ENCODE results near the gene NFE2. TPM values are rescaled to one million over a fixed set of nuclear protein-coding genes. Genes with fewer than 3 reads are reported as not detected.

Gene NFE2
- total and polyA plus RNA-seq, 4 donors = 0.44 to 155 (median 1.2) TPM

DNA sequence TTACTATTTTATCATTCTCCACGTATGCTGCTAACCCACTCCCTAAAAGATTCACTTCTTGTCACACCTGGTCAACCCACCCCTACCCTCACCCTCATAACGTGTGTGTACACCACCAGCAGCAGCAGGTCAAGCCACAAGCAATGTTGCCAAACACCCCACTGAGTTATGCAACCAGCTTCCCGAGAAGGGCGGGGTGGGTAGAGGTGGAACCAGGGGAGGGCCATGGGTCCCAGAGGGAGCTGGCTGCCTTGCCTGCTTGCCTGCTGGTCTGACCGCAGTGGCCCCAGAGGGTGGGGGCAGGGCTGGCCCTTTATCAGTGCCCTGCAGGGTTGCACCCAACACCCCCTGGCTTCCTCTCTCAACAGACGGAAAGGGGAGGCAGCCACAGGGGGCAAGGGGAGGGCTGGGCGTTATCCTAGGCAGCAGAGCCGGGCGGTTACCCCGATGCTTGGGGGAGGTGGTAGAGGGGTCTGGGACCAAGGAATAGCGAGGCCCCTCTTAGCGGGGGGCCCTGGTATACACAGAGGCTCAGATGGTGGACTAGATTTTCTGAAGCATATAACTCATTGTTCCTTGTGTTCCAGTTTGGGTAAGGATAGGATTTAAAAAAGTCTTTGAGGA lies 3.5 kb upstream of the NFE2 start:
- no peak overlapping the region for H3K4me3 ChIP-seq (ENCODE audit: low read depth in 1 of 3, low read length in 3 of 3)
- H3K9me3 ChIP-seq (ENCODE audit: control insufficient read depth in 4 of 4, low read length in 3 of 4) = no peaks in the 10 kb centered on the region
- no peaks in the 10 kb centered on the region for H3K27me3 ChIP-seq (ENCODE audit: control insufficient read depth in 4 of 4, insufficient read depth in 4 of 4, low read length in 3 of 4)
- WGBS = 13% methylated on average over 12 of the region's 12 CpGs
- H3K27ac ChIP-seq (ENCODE audit: low read depth in 1 of 2, low read length in 2 of 2) = peak overlapping the region in 1 of 2 donors; percentile 25
- H3K4me1 ChIP-seq (ENCODE audit: control insufficient read depth in 4 of 4, insufficient read depth in 4 of 4, low read length in 3 of 4) = peaks cover 2 to 18% (median 10%) of the 10 kb centered on the region in 4 donors
- no peak overlapping the region for H3K9ac ChIP-seq (ENCODE audit: low read depth in 1 of 2, low read length in 2 of 2)
- DNase-seq (ENCODE audit: low spot score) = peak; percentile 96
- peak; percentile 34 for TF ChIP-seq YY1 (IDR thresholded peaks at IDR 0.05)
- no peak for TF ChIP-seq CTCF (IDR thresholded peaks at IDR 0.05; ENCODE audit: low read depth, low read length, missing input control)
- no peak for TF ChIP-seq JUND (IDR thresholded peaks at IDR 0.05)
- TF ChIP-seq SP1 (IDR thresholded peaks at IDR 0.05) = peak; percentile 35
- TF ChIP-seq RXRA (IDR thresholded peaks at IDR 0.05) = peak; percentile 51 to 64
- peak; percentile 21 to 31 for TF ChIP-seq HNF4A (conservative IDR thresholded peaks at IDR 0.05)
- peak in 1 of 2 donors; percentile 33 for TF ChIP-seq RAD21 (IDR thresholded peaks at IDR 0.05)
- peak; percentile 64 for TF ChIP-seq NR2F2 (IDR thresholded peaks at IDR 0.05)
- no peak for TF ChIP-seq FOXA1 (IDR thresholded peaks at IDR 0.05)
- no peaks in the 10 kb centered on the region for H3K36me3 ChIP-seq (ENCODE audit: control insufficient read depth in 4 of 4, insufficient read depth in 3 of 4, low read depth in 1 of 4, low read length in 3 of 4)

DNA sequence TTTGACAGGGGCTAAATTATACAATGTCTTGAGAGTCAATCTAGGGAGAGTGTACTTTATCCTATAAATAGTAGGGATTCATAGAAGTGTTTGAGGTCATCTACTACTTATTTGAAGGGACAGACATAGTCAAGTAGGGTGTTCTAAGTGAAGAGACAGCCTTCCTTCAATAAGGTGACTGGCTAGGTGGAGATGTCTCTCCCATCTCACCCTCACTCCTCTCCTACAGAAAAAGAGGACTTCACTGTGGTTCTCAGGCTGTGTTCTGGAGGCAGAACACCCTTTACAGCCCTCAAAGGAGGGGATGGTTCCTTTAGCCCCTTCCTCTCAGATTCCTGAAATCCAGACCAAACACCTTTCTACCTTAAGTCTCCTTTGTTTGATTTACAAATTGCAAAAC lies 2.8 kb upstream of the NFE2 start:
- H3K4me3 ChIP-seq (ENCODE audit: low read depth in 1 of 3, low read length in 3 of 3) = no peak overlapping the region

More for the DNA sequence above, 2.8 kb upstream of the NFE2 start:
- no peak overlapping the region for H3K27ac ChIP-seq (ENCODE audit: low read depth in 1 of 2, low read length in 2 of 2)
- DNase-seq (ENCODE audit: low spot score) = no peak
- no peak for TF ChIP-seq CTCF (IDR thresholded peaks at IDR 0.05; ENCODE audit: low read depth, low read length, missing input control)
- no peak for TF ChIP-seq SP1 (IDR thresholded peaks at IDR 0.05)
- TF ChIP-seq JUND (IDR thresholded peaks at IDR 0.05) = no peak
- TF ChIP-seq NR2F2 (IDR thresholded peaks at IDR 0.05) = no peak
- TF ChIP-seq MAX (IDR thresholded peaks at IDR 0.05) = no peak
- no peak for TF ChIP-seq TAF1 (conservative IDR thresholded peaks at IDR 0.05)
- no peak for TF ChIP-seq FOXA2 (IDR thresholded peaks at IDR 0.05)
- no peak for TF ChIP-seq FOXA1 (IDR thresholded peaks at IDR 0.05)
- TF ChIP-seq ZBTB33 (IDR thresholded peaks at IDR 0.05) = no peak
- TF ChIP-seq, protein P1, sequence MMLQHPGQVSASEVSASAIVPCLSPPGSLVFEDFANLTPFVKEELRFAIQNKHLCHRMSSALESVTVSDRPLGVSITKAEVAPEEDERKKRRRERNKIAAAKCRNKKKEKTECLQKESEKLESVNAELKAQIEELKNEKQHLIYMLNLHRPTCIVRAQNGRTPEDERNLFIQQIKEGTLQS (IDR thresholded peaks at IDR 0.05) = no peak
- TF ChIP-seq, protein P2, sequence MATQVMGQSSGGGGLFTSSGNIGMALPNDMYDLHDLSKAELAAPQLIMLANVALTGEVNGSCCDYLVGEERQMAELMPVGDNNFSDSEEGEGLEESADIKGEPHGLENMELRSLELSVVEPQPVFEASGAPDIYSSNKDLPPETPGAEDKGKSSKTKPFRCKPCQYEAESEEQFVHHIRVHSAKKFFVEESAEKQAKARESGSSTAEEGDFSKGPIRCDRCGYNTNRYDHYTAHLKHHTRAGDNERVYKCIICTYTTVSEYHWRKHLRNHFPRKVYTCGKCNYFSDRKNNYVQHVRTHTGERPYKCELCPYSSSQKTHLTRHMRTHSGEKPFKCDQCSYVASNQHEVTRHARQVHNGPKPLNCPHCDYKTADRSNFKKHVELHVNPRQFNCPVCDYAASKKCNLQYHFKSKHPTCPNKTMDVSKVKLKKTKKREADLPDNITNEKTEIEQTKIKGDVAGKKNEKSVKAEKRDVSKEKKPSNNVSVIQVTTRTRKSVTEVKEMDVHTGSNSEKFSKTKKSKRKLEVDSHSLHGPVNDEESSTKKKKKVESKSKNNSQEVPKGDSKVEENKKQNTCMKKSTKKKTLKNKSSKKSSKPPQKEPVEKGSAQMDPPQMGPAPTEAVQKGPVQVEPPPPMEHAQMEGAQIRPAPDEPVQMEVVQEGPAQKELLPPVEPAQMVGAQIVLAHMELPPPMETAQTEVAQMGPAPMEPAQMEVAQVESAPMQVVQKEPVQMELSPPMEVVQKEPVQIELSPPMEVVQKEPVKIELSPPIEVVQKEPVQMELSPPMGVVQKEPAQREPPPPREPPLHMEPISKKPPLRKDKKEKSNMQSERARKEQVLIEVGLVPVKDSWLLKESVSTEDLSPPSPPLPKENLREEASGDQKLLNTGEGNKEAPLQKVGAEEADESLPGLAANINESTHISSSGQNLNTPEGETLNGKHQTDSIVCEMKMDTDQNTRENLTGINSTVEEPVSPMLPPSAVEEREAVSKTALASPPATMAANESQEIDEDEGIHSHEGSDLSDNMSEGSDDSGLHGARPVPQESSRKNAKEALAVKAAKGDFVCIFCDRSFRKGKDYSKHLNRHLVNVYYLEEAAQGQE (IDR thresholded peaks at IDR 0.05) = no peak
- TF ChIP-seq HNF4A (conservative IDR thresholded peaks at IDR 0.05) = no peak
- H3K9me3 ChIP-seq (ENCODE audit: control insufficient read depth in 4 of 4, low read length in 3 of 4) = no peaks in the 10 kb centered on the region
- peaks cover 2 to 18% (median 10%) of the 10 kb centered on the region in 4 donors for H3K4me1 ChIP-seq (ENCODE audit: control insufficient read depth in 4 of 4, insufficient read depth in 4 of 4, low read length in 3 of 4)
- H3K27me3 ChIP-seq (ENCODE audit: control insufficient read depth in 4 of 4, insufficient read depth in 4 of 4, low read length in 3 of 4) = no peaks in the 10 kb centered on the region
- no peaks in the 10 kb centered on the region for H3K36me3 ChIP-seq (ENCODE audit: control insufficient read depth in 4 of 4, insufficient read depth in 3 of 4, low read depth in 1 of 4, low read length in 3 of 4)
- no peak overlapping the region for H3K9ac ChIP-seq (ENCODE audit: low read depth in 1 of 2, low read length in 2 of 2)
